ENCODE results near the gene CDK2AP2.

CDK2AP2 gene

DNA sequence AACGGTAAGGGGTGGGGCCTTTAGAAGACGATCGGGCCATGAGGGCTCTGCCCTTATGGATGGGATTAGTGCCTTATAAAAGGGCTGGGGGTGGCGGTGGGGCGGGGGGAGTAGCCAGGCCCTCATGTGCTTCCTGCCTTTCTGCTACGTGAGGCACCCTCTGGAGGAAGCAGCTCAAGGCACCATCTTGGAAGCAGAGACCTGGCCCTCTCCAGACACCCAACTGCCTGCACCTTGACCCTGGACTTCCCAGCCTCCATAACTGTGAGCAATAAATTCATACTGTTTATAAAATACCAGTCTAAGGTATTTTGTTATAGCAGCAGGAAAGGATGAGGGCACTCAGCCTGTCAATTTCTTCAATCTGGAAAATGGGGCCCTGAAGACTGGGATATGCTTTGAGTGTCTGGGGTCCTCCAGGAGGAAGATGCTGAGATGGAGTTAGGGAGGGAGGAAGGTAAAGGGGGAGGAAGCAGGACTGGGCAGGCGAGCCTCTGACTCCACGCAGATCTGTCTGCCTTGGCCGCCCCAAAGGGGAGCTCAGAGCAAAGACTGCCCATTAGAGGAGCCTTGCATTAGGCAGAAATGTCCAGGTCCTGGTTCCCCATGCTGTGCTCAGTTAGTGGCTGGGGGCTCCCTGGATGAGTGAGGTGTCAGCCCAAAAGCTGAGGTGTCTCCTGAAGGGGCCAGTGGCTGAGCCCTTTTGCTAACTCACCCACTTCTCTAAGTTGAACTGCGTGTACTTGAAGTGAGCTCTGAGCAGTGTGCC lies 10.0 kb upstream of the CDK2AP2 start:
- no peak for TF ChIP-seq GATA3 (IDR thresholded peaks at IDR 0.05; ENCODE audit: low read depth, low read length)
- no peak for TF ChIP-seq GATA2 (IDR thresholded peaks at IDR 0.05; ENCODE audit: low read depth, low read length)

DNA sequence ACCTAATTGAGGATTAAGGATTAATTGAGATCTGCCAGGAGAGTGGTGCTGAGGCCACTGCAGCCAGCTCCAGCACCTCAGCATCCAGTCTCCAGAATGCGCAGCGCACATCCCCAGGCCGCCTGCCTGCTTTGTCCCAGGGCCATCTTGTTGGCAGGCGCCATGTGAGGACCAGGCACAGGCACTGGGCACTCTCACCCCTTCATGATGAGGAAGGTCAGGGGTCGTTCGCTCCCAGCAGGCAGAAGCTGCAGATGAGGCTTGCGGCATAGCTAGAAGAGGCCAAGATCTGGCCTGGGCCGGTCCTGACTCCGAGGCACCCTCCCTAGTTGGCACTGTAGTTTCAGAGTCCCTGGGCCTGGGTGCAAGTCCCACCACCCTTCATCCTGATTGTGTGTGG lies 8.8 kb upstream of the CDK2AP2 start:
- TF ChIP-seq GATA3 (IDR thresholded peaks at IDR 0.05; ENCODE audit: low read depth, low read length) = no peak
- no peak for TF ChIP-seq GATA2 (IDR thresholded peaks at IDR 0.05; ENCODE audit: low read depth, low read length)

DNA sequence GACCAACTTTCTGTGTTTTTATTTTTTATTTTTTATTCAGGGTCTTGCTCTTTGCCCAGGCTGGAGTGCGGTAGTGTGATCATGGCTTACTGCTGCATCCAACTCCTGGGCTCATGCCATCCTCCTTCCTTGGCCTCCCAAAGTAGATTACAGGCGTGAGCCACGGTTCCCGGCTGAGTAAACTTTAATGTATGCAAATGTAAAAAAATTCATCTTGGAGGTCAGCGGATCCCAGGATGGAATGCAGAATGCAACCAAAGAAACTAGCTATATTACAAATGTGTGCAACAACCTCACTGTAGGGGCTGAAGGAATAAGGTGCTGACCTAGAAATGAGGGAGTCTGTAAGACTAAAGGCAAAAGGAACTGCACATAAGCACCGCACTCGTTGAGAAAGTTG lies 6.2 kb upstream of the CDK2AP2 start:
- no peak for TF ChIP-seq GATA3 (IDR thresholded peaks at IDR 0.05; ENCODE audit: low read depth, low read length)
- no peak for TF ChIP-seq GATA2 (IDR thresholded peaks at IDR 0.05; ENCODE audit: low read depth, low read length)

DNA sequence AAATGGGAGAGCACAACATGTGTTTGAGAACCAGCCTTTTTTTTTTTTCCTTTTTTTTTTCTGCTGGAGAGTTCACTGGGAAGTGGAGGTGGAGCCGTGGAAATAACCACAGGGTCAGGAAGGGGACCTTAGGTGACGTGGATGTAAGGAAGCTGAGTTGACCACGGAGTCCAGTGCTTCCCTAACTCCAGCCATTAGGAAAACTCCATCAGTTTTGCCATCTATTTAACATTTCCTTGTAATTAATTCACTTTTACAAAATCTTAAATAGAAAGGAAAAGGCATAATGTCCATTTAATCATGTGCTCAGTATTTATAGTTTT lies 2.0 kb upstream of the CDK2AP2 start:
- TF ChIP-seq GATA3 (IDR thresholded peaks at IDR 0.05; ENCODE audit: low read depth, low read length) = no peak
- no peak for TF ChIP-seq GATA2 (IDR thresholded peaks at IDR 0.05; ENCODE audit: low read depth, low read length)

DNA sequence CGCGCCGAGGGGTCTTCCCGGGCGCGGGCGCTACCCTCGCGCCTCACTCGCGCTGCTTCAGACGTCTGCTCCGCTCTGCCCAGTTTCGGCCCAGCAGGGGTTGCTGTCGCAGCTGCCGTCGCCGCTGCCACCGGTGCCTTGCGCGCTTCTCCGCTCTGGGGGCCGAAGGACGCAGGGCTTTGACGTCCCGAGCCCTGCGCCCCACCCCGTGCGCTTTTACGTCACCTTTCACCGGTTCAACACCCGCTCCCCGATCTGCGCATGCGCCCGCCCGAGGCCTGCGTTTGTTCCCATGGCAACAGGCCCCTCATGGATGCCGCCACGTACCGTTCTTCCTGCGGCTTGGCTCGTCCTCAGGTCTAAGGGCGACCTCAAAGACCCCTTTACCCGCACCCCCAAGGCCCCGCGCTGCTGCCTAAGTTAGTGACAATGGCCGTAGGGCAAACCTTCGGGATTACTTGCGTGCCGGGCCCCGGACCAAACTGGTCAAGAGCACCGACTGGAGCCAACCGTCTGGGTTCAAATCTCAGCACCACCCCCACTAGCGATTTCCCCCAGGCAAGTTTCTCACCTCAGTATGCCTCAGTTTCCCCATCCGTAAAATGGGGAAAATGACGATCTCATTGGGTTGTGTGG lies 642 bp upstream of the CDK2AP2 start:
- TF ChIP-seq GATA3 (IDR thresholded peaks at IDR 0.05; ENCODE audit: low read depth, low read length) (no peak), GATA2 (IDR thresholded peaks at IDR 0.05; ENCODE audit: low read depth, low read length) (no peak)

DNA sequence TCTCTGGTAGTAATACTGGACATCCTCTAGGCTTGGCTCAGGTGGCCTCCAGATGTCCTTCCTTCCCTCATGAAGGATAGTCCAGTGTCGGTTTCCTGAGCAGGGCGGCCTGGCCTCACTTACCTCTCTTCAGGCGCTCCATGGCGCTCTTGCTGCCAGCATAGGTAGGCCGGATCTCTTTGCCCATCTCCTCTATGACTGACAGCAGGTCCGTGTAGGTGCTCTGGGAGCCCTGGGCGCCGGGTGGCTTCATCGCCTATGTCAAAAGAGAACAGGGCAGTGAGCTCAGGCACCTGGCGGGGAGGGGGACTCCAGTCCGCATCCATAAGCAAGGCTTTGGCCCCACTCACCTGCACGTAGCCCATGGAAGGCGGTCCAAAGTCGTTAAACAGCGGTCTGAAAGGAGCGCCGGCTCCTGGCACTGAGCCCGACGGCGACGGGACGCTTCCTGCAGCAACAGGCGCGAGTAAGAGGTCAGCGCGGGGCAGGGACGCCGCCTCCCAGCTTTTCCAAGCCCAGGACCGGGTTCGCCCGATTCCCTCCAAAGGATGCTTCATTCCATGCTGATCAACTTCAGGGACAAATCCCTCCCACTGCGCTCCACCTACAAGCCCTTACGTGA lies 609 bp downstream of the CDK2AP2 start:
- TF ChIP-seq GATA2 (IDR thresholded peaks at IDR 0.05; ENCODE audit: low read depth, low read length) = no peak
- no peak for TF ChIP-seq GATA3 (IDR thresholded peaks at IDR 0.05; ENCODE audit: low read depth, low read length)

DNA sequence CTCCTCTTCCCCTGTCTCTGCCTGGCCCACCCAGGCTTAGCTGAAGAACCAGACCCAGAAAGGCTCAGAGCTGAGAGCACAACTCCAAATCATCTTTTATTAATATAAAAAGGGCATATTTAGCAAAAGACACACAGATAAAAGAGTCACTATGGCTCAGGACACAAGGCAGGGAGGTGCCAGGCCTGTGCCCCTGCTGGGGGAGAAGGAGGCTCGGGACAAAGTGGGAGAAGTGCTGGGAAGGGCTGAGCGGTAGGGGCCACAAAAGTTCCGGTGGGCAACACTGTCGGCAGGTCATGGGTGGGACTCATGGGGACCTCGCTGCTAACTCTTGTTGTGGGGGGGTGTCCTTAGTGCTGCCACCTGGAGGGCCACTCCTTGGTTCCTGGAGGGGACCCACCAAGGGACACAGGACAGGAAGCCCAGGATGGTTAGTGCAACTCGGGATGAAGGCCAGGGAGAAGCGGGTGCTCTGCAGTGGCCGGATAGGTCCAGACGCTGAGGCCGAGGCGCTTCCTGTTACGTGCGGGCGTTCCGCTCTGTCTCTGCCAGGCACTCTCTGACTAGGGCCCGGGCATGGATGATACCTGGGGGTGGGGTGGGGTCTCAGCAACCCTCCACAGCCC lies 1.4 kb downstream of the CDK2AP2 start:
- no peak for TF ChIP-seq GATA2 (IDR thresholded peaks at IDR 0.05; ENCODE audit: low read depth, low read length)
- TF ChIP-seq GATA3 (IDR thresholded peaks at IDR 0.05; ENCODE audit: low read depth, low read length) = no peak

DNA sequence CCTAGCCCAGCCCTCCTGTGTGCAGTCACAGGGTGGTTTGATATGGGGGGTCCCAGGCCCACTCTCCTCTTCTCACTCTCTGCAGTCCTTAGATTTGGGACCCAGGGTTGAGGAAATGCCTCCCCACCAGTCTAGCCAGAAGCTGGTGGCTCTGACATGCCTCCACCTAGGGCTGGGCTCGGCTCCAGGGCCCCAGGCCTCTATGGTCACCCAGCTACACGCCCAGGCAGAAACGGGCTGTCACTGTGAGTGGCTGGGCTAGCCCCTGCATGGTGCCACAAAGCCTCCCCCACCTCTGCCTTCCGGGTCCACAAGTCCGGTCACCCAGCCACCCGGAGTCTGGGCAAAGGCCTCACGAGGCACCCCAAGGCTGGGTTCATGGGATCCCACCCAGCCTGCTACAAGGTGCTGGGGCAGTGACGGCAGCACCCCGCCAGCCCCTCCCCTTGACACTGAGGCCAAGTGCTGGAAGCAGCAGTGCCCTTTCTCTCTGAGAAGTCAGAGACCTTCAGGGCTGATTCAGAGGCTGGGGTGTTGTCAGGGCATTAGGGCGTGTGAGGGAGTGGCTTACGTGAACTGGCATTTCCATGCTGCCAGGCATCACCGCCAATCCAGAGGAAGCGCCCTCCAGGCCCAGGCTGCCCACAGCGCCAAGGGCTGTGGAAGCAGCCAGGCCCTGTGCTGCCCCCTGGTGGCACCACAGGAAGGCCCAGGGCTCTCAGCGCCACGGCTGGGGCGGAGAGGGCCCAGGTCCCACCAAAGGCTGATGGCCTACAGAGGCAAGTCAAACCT lies 2.2 kb downstream of the CDK2AP2 start:
- TF ChIP-seq GATA2 (IDR thresholded peaks at IDR 0.05; ENCODE audit: low read depth, low read length) (no peak), GATA3 (IDR thresholded peaks at IDR 0.05; ENCODE audit: low read depth, low read length) (no peak)

DNA sequence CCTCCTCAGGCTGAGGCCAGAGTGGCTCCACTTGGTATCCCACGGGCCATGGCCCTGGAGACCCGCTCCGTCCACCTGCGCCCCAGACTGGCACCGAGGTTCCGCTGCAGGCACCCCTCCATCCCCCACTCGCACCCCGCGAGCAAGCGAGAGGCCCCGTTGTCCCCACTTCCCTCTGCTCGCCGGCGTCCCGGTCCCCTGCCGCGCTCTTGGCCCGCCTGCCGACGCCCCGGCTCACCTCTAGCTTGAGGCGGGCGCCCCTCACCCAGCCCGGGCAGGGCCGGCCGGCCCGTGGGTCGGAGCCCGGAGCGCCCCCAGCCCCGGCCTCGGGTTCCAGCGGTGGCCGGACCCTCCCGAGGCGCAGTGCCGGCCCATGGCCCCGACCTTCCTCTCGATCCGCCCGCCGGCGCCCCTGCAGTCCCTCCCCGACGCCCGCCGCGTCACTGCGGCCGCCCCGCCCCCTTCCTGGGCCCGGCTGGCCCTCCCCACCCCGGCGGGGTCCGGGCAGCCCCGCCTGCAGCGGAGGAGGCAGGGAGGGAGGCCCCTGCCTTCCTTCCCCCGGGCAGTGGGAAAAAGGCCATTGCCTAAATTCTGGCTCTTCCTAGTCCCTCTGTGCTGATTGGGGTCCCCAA lies 2.9 kb downstream of the CDK2AP2 start, which contains the start of gene PITPNM1:
PITPNM1 (minus strand) TSS at position 414 of the 632 bp plus-strand sequence. CDS start 1,183 bp downstream, outside the sequence.
- TF ChIP-seq GATA3 (IDR thresholded peaks at IDR 0.05; ENCODE audit: low read depth, low read length) (no peak), GATA2 (IDR thresholded peaks at IDR 0.05; ENCODE audit: low read depth, low read length) (no peak)

DNA sequence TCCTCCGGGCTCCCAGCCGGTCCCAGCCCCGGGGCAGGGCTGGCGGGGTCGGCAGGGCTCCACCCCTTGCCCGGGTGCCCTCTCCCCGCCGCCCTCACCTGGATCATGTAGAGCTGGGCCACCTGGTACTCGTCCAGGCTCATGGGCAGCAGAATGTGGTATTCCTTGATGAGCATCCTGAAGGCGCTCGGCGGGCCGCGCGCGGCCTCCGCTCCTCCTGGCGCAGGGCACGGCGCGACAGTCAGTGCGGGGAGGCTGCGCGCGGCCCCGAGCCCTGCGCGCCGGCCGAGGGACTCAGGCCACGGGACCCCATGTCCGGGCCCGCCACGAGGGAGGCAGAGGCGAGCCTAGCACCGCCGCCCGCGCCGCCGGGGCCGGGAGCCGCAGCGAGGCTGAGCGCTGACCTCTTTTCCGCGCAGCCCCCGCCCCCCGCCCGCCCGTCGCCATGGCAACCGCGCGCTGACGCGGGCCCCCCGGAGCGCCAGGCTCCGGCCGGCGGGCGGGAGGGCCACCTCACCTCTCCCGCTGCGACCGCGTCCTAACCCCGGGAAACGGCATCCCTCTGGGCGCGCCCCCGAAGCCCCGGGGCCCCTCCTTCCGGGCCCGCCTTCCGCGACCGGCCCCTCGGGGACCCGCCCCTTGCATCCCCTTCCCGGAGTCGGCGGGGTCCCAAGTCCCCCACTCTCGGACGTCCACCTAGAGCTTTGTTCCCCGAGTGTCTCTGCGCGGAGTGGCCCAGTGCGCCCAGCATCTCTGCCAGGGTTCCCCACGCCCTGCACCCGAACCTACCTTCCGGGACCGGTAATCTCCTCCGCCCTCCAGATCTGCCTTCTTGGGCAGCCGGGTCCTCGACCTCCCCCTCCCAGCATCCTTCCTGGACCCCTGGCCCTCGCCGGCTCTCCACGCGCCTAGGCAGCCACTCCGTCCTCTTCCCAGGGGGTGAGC lies 3.7 kb downstream of the CDK2AP2 start:
- TF ChIP-seq GATA2 (IDR thresholded peaks at IDR 0.05; ENCODE audit: low read depth, low read length) (no peak), GATA3 (IDR thresholded peaks at IDR 0.05; ENCODE audit: low read depth, low read length) (no peak)

DNA sequence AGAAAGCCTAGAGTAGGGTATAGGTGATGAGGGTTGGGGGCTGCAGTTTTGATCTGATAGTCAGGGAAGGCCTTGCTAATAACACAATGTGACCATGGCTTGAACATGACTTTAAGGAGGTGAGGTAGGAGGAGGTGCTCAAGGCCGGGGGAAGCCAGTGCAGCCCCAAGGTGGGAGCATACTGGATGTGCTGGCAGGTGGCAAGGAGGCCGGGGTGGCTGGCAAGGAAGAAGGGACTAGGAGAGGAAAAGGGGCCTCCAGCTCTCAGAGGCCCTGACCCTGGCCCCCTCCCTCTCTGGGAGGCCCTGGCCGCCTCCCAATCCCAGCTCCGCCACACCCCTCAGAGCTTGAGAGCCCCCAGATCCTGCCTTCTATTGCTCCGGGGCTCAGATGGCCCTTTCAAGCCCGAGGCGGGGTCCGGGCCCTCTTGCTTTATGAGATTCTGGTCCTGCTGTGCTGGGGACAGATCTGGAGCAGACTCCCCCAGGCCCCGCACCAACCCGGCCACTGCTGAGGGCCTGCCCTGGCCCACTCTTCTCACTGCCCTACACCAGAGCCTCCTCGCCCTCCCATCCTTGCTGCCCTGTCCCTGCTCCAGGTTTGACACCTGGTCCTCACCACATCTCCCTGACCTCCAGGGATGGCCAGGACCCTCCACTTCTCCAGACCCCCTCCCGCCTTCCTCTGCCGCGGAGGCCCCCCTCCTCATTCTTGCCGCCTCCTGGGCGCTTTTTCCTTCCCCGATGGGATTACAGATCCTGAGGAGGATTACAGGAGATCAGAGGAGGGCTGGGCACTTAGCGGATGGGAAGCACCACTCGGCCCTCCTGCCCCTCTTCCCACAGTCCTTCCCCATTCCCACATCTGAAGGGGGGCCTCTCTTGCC lies 4.6 kb downstream of the CDK2AP2 start:
- TF ChIP-seq GATA3 (IDR thresholded peaks at IDR 0.05; ENCODE audit: low read depth, low read length) = no peak
- no peak for TF ChIP-seq GATA2 (IDR thresholded peaks at IDR 0.05; ENCODE audit: low read depth, low read length)
